Lung (tissue), 12 donors: ENCODE results near the gene CMSS1. TPM values are rescaled to one million over a fixed set of nuclear protein-coding genes. Genes with fewer than 3 reads are reported as not detected.

Source experiments
- ATAC-seq: fragments of 200-7000 bp; cut with Tn5 transposase; one replicate; pipeline ENCODE4 v1.9.1; 2020; ENCODE audit warnings: moderate number of reproducible peaks; ENCODE audit not compliant: insufficient read depth, low FRiP score
- DNase-seq, 3 donors: peaks; one replicate each; pipeline ENCODE4 v3.0.0-alpha.2; 2013 to 2017
- H3K27ac ChIP-seq, 2 donors: one replicate each; pipeline ENCODE4 v1.5.1; 2013; ENCODE audit warnings: mild to moderate bottlenecking in 2 of 2, moderate library complexity in 2 of 2, control low read depth in 1 of 2, inconsistent platforms in 1 of 2, low read depth in 1 of 2, low read length in 1 of 2
- H3K27me3 ChIP-seq, 3 donors: one replicate each; pipeline ENCODE4 v1.5.1; 2013; ENCODE audit warnings: low read length in 2 of 3; ENCODE audit not compliant: control insufficient read depth in 3 of 3, insufficient read depth in 3 of 3
- H3K36me3 ChIP-seq, 4 donors: one replicate each; pipeline ENCODE4 v1.5.1; 2013; ENCODE audit warnings: low read length in 4 of 4, mild to moderate bottlenecking in 1 of 4, moderate library complexity in 1 of 4; ENCODE audit not compliant: control insufficient read depth in 4 of 4, insufficient read depth in 4 of 4
- H3K4me1 ChIP-seq, 5 donors: one replicate each; pipeline ENCODE4 v1.5.1; 2013; ENCODE audit warnings: low read length in 5 of 5, mild to moderate bottlenecking in 2 of 5, moderate library complexity in 1 of 5; ENCODE audit not compliant: control insufficient read depth in 5 of 5, insufficient read depth in 5 of 5
- H3K4me3 ChIP-seq: one replicate; pipeline ENCODE4 v1.5.1; 2013; ENCODE audit warnings: mild to moderate bottlenecking, control low read depth, moderate library complexity
- H3K9ac ChIP-seq, 2 donors: one replicate each; pipeline ENCODE4 v1.5.1; 2013; ENCODE audit warnings: low read length in 2 of 2, control low read depth in 1 of 2; ENCODE audit not compliant: insufficient read depth in 1 of 2
- H3K9me3 ChIP-seq, 4 donors: one replicate each; pipeline ENCODE4 v1.5.1; 2013; ENCODE audit warnings: low read length in 3 of 4, mild to moderate bottlenecking in 1 of 4, moderate library complexity in 1 of 4; ENCODE audit not compliant: control insufficient read depth in 4 of 4, insufficient read depth in 3 of 4
- CTCF ChIP-seq: IDR thresholded peaks from 2 replicates; pipeline ENCODE4 v1.5.1; 2012; ENCODE audit warnings: mild to moderate bottlenecking; ENCODE audit errors: control extremely low read depth, extremely low read depth
- WGBS, 2 donors: extraction: QIAGEN DNeasy Blood & Tissue Kit; methylation state at CpG; one replicate each; pipeline ENCODE4 v1.1.7; 2013; 5-methylcytosine and 5-hydroxymethylcytosine counted together
- polyA plus RNA-seq, 2 donors: library from polyadenylated mRNA; stranded (reverse); fragments of 200-250 nt; gene quantifications; one replicate each; pipeline ENCODE4 v1.2.1, GENCODE V29; 2013
- total RNA-seq, 2 donors: library from RNA; depleted of rRNA in 1 of 2; stranded (reverse); fragments of >200 nt in 1 of 2; gene quantifications; one replicate each; pipeline ENCODE4 v1.2.1, GENCODE V29; 2014 to 2021
- donor health status: control.
- donor health status: control.
- donor health status: Bipolar disorder and iron deficiency.
- donor health status: healthy.
- donor health status: DM: yes; HTN: yes; CAD: no.

Gene CMSS1
- total and polyA plus RNA-seq, 4 donors: 12.3 to 28.9 (median 22.6) TPM

- Histone ChIP-seq H3K4me1 (peaks cover 0 to 20% (median 6%) of the 10 kb centered on the region in 5 donors), H3K27me3 (no peaks in the 10 kb centered on the region), H3K9ac (peak overlapping the region in 1 of 2 donors; percentile 17), H3K4me3 (no peak overlapping the region), H3K9me3 (no peaks in the 10 kb centered on the region), H3K27ac (no peak overlapping the region), H3K36me3 (peaks cover 0 to 11% (median 0%) of the 10 kb centered on the region in 4 donors)
- TF ChIP-seq CTCF: no peak
- 96% methylated on average over 3 of the region's 3 CpGs for WGBS, 2 donors
- ATAC-seq (no peak), DNase-seq (no peak)
Measured at GRCh38 chr3:99829844-99830243, 12.2 kb downstream of the CMSS1 start.

- Histone ChIP-seq H3K27me3 (no peaks in the 10 kb centered on the region), H3K4me1 (peaks cover 0 to 20% (median 6%) of the 10 kb centered on the region in 5 donors), H3K4me3 (no peak overlapping the region), H3K36me3 (peaks cover 0 to 11% (median 0%) of the 10 kb centered on the region in 4 donors), H3K9ac (no peak overlapping the region), H3K9me3 (no peaks in the 10 kb centered on the region), H3K27ac (no peak overlapping the region)
- 55 to 60% methylated on average over 4 of the region's 4 CpGs for WGBS, 2 donors
- no peak for TF ChIP-seq CTCF
- ATAC-seq: no peak
- DNase-seq: peak; percentile 37 to 87 (median 85)
Measured at GRCh38 chr3:99833617-99834205, 16.0 kb downstream of the CMSS1 start.

- Histone ChIP-seq H3K27me3 (no peaks in the 10 kb centered on the region), H3K9me3 (no peaks in the 10 kb centered on the region), H3K36me3 (peaks cover 0 to 5% (median 0%) of the 10 kb centered on the region in 4 donors), H3K27ac (no peak overlapping the region), H3K4me3 (no peak overlapping the region), H3K4me1 (peaks cover 0 to 20% (median 6%) of the 10 kb centered on the region in 5 donors), H3K9ac (no peak overlapping the region)
- TF ChIP-seq CTCF: no peak
- WGBS, 2 donors: 78 to 83% methylated on average over 2 of the region's 2 CpGs
- DNase-seq (no peak), ATAC-seq (no peak)
Measured at GRCh38 chr3:99834211-99834957, 16.7 kb downstream of the CMSS1 start.
